IPS-20b (cell line): ENCODE data around the gene TRIM28.

Experiments
- H3K27ac ChIP-seq: one replicate; pipeline ENCODE4 v1.5.1; 2013; ENCODE audit warnings: low read length
- H3K27me3 ChIP-seq: 2 replicates; pipeline ENCODE4 v1.6.1; 2013; ENCODE audit warnings: mild to moderate bottlenecking, low read length, inconsistent platforms; ENCODE audit not compliant: insufficient read depth
- H3K36me3 ChIP-seq: 2 replicates; pipeline ENCODE4 v1.6.1; 2013; ENCODE audit warnings: low read depth, mild to moderate bottlenecking, inconsistent platforms, low read length, moderate library complexity; ENCODE audit not compliant: insufficient read depth
- H3K4me1 ChIP-seq: 2 replicates; pipeline ENCODE4 v1.6.1; 2013; ENCODE audit warnings: mild to moderate bottlenecking, control low read depth, inconsistent platforms, low read length, moderate library complexity; ENCODE audit not compliant: insufficient read depth
- H3K4me3 ChIP-seq: 2 replicates; pipeline ENCODE4 v1.5.1; 2013; ENCODE audit warnings: mild to moderate bottlenecking, low read length, inconsistent platforms
- H3K9ac ChIP-seq: 2 replicates; pipeline ENCODE4 v1.6.1; 2013; ENCODE audit warnings: low read depth, mild to moderate bottlenecking, inconsistent platforms, low read length, moderate library complexity
- H3K9me3 ChIP-seq: 2 replicates; pipeline ENCODE4 v1.6.1; 2013; ENCODE audit warnings: mild to moderate bottlenecking, low read depth, low read length, inconsistent platforms; ENCODE audit not compliant: insufficient read depth

TRIM28 gene

DNA sequence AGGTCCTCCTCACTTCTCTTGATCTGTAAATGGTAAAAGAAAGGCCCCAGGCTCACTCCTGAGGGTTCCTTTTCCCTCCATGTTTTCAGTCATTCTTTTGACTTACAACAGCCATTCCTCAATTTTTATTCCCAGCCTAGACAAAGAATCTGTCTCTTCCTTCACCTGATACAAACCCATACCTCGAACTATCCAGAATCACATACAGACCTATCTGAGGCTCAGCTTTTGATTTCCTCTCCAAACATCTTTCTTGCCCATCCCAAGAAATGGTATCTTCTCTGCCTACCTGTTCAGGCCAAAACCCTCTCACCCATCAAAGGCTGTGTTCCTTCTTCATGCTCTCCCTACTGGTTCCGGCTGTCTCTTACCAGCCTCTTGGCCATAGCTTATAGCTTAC, 8.8 kb downstream of the TRIM28 start:
- Histone ChIP-seq H3K9ac (no peak overlapping the region), H3K27me3 (no peaks in the 10 kb centered on the region), H3K36me3 (peaks cover 66% of the 10 kb centered on the region), H3K4me3 (no peak overlapping the region), H3K9me3 (no peaks in the 10 kb centered on the region), H3K27ac (no peak overlapping the region), H3K4me1 (peaks cover 10% of the 10 kb centered on the region)

DNA sequence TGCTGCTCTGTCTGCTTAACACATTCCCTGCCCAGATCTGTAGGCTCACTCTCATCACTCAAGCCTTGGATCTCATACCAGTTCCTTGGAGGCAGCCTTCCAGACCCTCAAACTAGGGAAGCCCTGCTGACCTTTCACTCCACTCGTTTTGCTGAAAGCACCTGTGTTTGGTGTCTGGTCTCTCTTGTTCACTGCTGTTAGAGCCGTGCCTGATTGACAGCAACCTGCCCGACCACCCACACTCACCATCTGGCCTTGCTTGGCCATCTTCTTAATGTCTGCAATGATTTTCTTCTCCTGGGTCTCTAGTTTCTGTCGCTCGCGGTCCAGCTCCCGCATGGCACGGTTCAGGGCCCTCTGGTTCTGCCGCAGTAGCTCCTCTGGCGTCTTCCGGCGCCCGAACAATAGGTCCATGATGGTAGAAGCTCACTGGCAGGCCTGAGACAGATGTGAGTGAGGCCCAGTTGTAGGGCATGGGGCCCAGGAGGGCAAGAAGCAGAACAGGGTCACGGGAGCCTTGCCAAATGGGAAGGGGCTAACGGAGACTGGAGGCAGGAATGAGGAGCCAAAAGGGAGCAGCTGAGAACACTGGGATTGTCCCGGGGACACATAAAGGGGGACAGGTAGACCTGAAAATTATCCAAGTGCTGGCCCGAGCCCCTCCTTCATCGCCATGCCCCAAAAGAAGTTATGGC, 10.1 kb downstream of the TRIM28 start:
- Histone ChIP-seq H3K27ac (peak overlapping the region; percentile 80), H3K4me3 (peak overlapping the region; percentile 89), H3K4me1 (peaks cover 10% of the 10 kb centered on the region), H3K9me3 (no peaks in the 10 kb centered on the region), H3K9ac (peak overlapping the region; percentile 93), H3K27me3 (no peaks in the 10 kb centered on the region), H3K36me3 (peaks cover 53% of the 10 kb centered on the region)

DNA sequence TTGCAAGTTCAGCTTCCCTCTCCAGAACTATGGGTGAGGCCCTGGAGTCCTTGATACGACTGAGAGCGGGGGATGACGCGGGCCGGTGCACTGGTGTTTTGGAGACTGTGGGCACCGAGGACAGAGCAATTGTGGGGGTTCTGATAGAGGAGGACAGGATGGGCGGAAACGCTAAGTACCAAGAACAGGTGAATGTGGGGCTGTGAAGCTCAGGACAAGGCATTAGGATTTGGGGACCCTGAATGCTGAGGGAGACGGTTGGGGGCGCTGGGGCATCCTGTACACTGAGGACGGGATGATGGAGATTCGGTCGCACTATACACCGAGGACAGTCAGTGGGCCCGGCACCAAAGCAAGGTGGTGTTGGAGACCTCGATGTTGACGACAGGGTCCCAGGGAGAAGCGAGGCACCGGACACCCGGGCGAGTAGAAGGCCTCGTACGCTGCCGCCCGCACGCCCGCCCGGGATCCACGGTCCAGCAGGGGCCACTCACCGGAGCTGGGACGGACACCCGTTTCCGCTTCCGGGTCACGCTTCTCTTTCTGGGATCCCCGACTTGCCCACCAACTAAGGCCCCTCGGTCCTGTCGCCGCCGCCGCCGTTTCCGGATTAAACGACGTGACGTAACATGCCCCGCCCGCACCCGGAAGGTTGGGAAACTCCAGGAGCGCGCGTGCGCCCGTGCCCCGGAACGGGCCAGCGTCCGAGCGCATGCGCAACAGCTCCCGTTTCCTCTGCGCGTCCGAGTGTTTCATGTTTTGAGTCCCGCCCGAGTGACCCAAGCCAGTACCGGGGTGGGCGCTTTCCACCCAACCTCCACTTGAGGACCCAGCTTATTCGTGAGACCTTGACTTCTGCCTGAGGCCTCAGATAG, 10.9 kb downstream of the TRIM28 start, which contains the start of gene CHMP2A:
Gene CHMP2A, minus strand, starts transcription at position 612 of the 875 bp plus-strand sequence. CDS start 893 bp downstream, outside the sequence.
- Histone ChIP-seq H3K36me3 (peaks cover 46% of the 10 kb centered on the region), H3K27me3 (no peaks in the 10 kb centered on the region), H3K9ac (peak within 1 kb of the TSS; percentile 93), H3K4me3 (peak within 1 kb of the TSS; percentile 89), H3K9me3 (no peaks in the 10 kb centered on the region), H3K27ac (peak within 1 kb of the TSS; percentile 89), H3K4me1 (peaks cover 11% of the 10 kb centered on the region)

DNA sequence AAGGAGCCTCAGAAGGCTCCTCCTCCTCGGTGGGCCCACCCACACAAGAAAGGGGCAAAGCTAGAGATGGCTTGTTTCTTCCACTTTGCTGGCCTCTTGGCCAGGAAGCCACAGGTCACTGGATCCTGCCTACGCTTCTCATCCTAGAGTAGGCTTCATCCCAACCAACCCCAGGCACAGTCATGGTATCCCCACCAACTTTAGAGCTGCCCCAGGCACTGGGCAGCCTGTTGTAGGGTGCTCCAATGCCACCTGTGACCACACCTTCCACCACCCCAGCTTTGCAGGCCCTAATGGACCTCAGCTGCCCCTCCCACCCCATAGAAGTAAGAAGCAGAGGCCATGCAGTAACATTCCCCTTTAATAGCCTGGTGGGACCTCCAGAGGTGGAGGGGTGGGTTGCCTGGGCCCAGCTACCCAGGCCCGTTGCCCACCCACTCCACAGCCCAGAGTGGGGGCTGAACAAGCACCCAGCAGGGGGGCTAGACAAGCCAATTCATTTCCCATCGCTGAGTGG, 11.6 kb downstream of the TRIM28 start:
- Histone ChIP-seq H3K27me3 (peaks cover 2% of the 10 kb centered on the region; the same call in 1 of the 2 replicates), H3K27ac (peak overlapping the region; percentile 89), H3K9me3 (no peaks in the 10 kb centered on the region), H3K4me1 (peaks cover 16% of the 10 kb centered on the region), H3K9ac (peak overlapping the region; percentile 87; the same call in 1 of the 2 replicates), H3K4me3 (peak overlapping the region; percentile 89), H3K36me3 (peaks cover 39% of the 10 kb centered on the region)

DNA sequence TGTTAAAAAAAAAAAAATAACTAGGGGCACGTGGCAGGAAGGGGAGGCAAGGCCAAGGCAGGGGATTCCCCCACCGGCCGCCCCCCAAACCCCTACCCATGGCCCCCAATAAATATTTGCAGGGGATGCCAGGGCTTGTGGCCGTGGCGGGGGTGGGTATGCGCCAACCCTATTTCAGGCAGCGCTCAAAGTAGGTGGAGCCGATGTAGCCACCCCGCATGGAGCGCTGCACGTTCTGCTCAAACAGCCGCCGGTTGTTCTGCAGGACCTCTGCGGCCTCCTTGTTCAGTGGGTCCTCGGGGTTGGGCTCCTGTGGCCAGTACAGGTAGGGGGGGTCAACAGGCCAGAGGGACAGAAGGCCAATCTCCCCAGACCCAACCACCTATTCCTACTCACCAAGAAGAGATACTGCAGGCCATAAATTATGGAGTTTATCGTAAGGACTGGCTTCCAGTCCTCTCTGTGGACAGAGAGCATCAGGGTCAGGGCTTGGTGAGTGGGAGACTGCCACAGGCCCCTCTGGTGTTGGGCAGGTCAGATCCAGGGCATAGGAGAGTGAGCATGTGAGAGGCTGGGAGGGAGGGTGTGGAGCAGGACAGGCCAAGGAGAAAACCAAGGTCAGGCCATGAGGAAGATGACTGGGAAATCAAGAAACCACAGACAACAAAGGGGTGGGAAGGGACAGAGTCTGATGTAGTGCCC, 12.2 kb downstream of the TRIM28 start:
- Histone ChIP-seq H3K36me3 (peaks cover 32% of the 10 kb centered on the region), H3K27ac (no peak overlapping the region), H3K9ac (no peak overlapping the region), H3K9me3 (no peaks in the 10 kb centered on the region), H3K4me3 (peak overlapping the region; percentile 99; the same call in 1 of the 2 replicates), H3K27me3 (peaks cover 9% of the 10 kb centered on the region), H3K4me1 (peaks cover 16% of the 10 kb centered on the region)

DNA sequence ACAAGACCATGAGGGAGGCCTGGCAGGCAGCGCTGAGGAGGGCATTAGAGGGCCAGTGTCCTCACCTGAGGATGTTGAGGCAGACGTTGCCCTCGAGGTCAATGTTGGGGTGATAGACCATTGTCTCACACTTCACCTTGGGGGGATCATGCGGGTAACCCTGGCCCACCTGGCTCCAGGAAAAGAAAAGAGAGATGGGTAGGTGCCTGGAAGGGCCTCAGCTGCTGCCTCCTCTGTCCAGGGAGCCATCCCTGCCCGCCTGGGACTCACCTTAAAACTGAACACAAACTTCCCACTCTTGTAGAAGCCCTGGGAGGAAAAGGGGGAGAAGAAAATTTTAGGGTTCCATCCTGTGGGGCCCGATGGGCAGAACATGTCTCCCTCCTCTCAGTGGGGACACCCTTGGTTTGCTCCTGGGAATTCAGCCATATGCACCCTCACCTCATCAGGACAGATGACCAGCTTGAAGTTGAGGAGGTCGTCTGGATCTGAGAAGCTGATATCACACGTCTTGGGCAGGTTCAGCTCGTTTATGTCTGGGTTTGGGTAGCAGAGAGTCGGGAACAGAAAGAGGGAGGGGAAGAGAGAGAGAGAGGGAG, 12.9 kb downstream of the TRIM28 start:
- Histone ChIP-seq H3K4me1 (peaks cover 16% of the 10 kb centered on the region), H3K36me3 (peaks cover 26% of the 10 kb centered on the region), H3K9ac (peak overlapping the region; percentile 98), H3K4me3 (peak overlapping the region; percentile 99; the same call in 1 of the 2 replicates), H3K27me3 (peaks cover 15% of the 10 kb centered on the region), H3K27ac (no peak overlapping the region), H3K9me3 (no peaks in the 10 kb centered on the region)

DNA sequence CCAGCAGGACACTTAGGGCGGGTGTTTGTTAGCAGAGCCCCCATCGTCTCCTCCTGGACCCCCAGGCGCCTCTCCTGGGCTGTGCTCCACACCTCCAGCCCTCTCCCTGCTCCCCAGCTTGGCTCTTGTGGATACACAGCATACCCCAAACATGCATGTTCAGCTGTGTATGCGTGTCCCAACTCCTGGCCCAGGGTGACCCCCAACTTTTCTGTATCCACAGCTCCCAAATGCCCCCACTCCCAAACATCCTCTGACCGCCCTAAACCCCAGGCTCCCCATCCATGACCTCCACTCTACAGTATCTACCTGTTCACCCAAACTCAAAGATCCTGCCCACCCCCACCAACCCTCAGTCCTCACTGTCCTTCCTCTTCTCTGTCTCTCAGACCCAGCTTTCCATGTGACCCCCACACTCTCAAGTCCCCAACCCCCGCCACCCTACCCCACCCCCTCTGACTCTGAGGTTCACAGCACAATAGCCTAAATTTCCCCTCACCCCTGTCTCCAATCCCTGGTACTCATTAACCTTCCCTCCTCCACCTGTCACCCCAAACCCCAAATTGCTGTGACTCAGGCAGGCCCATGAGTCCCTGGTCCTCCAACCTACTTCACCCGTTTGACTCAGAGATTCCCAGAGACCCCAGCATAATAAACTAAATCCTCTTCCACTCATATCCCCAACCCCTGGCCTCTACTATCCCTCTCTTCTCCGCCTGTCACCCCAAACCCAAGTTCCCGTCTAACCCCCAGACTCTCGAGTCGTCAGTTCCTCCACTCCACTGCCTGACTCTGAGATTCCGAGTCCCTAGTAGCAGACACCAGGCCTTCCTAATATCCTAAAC, 13.6 kb downstream of the TRIM28 start:
- Histone ChIP-seq H3K36me3 (peaks cover 18% of the 10 kb centered on the region), H3K9me3 (no peaks in the 10 kb centered on the region), H3K4me1 (peaks cover 16% of the 10 kb centered on the region), H3K27ac (no peak overlapping the region), H3K4me3 (peak overlapping the region; percentile 99), H3K9ac (peak overlapping the region; percentile 98), H3K27me3 (peaks cover 23% of the 10 kb centered on the region)

DNA sequence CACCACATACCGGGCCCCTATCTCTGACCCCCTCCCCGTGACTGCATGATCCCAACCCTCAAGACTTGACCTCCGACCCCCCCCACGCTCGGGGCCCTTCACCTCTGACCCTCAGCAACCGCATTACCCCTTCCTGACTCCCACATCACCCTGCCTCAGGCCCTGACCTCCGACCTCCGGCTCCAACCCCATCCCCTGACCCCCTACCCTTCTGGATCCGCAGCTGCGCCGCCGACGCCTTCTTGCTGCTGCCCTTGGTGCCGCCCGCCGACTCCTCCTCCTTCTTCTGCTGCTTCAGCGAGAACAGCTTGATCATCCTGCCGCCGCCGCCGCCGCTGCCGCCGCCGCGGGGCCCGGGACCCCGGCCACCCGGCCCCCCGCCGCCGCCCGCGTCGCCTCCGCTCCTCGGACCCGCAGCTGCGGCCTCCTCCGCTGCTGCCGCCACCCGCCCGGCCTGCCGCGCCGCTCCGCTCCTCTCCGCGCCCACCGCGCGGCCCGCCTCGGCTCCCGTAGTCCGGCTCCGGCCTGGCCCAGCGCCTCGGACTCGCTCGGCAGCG, 14.3 kb downstream of the TRIM28 start, which contains the start of gene UBE2M:
Gene UBE2M, minus strand, starts transcription at position 546 of the 557 bp plus-strand sequence. Its CDS starts 230 bp downstream, at position 316.
- Histone ChIP-seq H3K4me1 (peaks cover 16% of the 10 kb centered on the region), H3K4me3 (peak within 1 kb of the TSS; percentile 99), H3K27me3 (peaks cover 30% of the 10 kb centered on the region), H3K27ac (peak within 1 kb of the TSS; percentile 98), H3K36me3 (peaks cover 13% of the 10 kb centered on the region), H3K9me3 (no peaks in the 10 kb centered on the region), H3K9ac (peak within 1 kb of the TSS; percentile 99)

DNA sequence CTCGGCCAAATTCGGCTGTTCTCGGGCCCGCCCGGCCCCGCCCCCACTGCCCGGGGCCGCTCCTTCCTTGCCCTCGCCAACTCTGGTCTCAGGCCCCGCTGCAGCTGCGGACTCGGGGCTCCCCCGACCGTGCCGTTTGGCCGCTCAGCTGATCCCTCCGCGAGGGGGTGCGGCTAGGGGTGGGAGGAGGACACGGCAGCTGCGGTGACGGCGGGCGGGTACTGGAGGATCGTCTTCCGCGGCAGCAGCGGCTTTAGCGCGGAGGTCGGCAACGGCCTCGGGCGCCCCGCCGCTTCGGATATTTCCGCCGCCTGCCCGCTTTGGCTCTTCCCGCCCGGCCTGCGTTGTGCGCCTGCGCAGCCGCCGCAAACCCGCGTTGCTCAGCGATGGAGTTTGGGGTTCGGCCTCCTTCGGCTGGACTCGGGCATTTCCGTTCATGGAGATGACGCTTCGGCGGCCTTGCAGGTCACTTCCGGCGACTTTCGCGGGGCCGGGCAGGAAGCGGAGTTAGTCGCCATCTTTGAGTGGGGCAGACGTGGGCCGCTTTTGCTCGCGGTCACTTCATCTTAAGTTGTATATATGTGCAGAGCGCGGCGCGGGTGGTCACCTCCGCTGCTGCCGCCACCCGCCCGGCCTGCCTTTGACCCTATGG, 14.9 kb downstream of the TRIM28 start:
- Histone ChIP-seq H3K27me3 (peaks cover 36% of the 10 kb centered on the region), H3K9me3 (no peaks in the 10 kb centered on the region), H3K9ac (peak overlapping the region; percentile 99), H3K27ac (peak overlapping the region; percentile 98), H3K36me3 (peaks cover 13% of the 10 kb centered on the region), H3K4me3 (peak overlapping the region; percentile 92), H3K4me1 (peaks cover 14% of the 10 kb centered on the region)
